ENCODE results near the gene ATP6AP2.

Gene ATP6AP2

DNA sequence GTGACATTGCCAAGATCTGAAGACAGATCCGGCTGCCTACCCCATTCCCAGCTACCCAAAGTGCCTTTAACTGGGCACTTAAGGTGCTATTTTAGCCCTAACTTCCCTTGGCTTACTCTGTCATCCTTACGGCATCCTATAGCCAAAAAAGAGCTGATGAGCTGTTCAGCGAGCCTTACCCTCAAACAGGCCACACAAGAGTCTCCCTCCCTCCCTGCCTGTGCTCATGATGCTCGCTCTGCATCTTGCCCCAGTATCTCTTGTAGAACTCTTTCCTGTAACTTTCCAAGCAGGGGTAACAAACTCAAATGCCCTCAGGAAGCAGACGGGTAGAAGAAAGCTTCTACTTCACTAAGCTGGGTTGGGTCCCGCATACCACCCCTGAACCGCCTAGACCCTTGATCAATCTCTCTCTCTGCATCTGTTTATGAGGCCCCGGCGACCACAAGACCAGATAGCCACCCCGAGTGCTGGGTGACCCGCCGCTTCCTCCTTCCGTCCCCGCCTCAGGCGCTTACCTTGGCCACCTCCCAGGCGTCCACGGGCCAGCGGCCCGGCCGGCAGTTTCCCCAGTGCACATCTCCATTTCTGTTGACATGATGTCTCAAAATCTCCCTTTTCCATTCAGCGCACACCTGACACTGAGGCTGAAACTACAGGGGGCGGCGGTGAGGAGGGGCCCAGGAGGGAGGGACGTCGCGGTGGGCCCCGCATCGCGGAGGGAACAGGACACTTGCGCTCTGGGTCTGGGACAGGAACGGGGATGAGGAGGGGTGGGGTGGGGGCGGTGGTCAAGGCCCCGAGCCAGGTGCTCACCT is 65.9 kb downstream of the ATP6AP2 start:
- peak; percentile 50 for DNase-seq

DNA sequence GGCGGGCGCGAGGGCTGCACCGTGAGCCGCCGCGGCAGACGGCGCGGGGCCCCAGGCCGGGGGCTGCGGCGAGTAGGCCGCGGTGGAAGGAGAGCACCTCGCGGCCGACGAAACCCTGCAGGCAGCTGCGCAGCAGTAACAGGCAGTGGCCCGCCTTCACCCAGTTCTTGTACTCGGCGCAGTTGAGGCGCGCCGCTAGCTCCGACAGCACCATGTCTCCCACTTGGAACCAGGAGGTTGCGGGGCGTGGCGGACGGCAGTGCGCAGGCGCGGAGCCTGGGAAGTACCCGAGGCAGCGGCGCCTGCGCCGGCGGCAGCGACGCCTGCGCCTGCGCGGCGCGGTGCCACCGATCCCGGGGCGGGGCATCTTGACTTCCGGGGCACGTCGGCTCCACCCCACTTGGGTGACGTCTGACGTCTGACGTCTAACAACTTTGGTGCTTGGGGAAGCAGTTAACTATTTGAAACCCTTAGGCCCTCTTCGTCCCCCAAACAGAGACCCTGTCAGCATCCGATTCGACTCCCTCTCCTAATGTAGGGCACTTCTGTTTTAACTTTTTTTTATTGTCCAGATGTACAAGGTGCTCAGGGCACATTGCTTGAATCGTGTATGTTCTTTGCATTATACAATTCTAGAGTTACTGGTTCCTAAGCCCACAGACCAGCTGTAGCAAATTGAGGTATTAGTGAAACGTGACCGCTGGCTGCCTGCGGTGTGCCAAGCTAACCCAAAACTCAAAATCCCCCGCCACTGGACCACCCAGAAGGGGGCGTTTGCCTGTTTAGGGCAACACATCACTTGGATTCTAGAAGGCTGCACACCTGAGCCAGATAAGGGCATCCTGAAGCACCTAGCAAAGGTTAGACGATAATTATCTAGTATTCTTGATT is 66.8 kb downstream of the ATP6AP2 start, which contains the start of gene CXorf38:
CXorf38 (minus strand) TSS at position 255 of the 891 bp plus-strand sequence; CDS start at position 214, 41 bp downstream.
- peak; percentile 93 for DNase-seq

DNA sequence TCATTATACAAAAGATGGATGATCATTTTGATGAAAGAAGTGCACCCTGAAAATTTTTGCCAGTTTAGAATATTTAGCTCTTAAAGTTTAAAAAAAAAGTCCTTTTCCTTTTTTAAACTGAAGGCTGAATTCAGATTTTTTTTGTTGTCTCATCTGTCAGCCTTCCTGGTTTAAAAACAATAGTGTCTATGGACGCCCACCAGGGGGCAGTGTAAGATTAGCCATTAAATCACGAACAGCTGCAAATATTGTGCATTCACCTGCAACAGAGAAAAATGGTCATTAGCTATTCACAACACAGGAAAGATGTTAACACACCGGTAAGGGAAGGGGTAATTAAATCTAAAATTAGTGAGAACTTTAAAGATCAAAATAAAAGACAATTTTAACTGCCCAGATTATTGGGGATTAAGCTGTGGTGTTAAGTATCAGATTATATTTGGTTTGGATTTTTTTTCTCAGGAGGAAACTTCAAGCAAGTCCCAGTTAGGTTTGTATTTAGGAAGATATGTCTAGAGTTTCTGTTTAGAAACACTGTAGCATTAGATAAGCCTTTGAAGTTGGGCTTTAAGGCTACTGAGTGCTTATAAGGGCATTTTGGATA is 71.0 kb downstream of the ATP6AP2 start:
- DNase-seq, result peak; percentile 54

DNA sequence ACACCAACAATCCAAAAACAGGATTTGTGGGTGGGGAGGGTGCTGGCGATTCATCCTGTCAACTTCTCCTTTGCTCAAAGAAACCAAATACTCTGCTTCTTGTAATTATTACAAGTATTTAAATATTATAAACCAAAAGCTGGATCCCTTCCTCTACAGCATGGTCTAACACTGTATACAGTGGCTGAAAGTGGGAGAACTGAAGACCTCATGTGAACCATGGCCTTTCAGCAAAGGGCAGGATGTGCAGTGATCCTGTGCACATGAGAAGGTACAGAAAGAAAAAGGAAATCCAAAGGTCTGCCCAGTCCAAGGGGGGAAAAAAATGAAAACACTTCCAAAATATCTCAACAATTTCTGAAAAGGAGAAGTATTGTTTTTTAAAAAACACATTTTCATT is 71.9 kb downstream of the ATP6AP2 start:
- DNase-seq, result no peak

DNA sequence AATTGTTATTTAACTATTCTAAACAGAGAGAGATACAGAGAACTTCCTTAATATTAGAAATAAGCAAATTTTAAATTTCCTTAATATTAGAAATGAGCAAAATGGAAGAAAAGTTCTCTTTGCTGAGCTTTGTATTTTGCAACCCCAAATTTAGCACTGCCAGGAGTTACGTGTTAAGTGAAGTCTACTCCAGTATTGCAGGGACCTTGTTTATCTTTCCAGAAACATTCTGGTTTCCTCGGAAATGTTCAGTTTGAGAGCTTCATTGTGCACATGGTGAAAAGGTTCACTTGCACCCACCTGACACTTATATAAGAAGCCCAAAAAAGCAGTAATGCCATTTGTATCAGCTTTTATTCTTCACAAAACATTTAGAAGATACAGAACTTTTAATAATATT is 72.8 kb downstream of the ATP6AP2 start:
- DNase-seq, result no peak

All from retina (tissue), 1 donor.